Activated CD4-positive, CD25-positive, alpha-beta regulatory T cell treated with anti-CD3 and anti-CD28 coated beads, Interleukin-2, amount 50 U/mL, for 24 hours (primary cell): Measurements from ENCODE around the gene NR1I2.

Experiments used
- ATAC-seq, 2 donors: fragments of 150-1000 bp; cut with Tn5 transposase; one replicate each; pipeline ENCODE4 v1.10.0; 2021; ENCODE audit warnings: mild to moderate bottlenecking in 1 of 2, moderate library complexity in 1 of 2

NR1I2 gene

DNA sequence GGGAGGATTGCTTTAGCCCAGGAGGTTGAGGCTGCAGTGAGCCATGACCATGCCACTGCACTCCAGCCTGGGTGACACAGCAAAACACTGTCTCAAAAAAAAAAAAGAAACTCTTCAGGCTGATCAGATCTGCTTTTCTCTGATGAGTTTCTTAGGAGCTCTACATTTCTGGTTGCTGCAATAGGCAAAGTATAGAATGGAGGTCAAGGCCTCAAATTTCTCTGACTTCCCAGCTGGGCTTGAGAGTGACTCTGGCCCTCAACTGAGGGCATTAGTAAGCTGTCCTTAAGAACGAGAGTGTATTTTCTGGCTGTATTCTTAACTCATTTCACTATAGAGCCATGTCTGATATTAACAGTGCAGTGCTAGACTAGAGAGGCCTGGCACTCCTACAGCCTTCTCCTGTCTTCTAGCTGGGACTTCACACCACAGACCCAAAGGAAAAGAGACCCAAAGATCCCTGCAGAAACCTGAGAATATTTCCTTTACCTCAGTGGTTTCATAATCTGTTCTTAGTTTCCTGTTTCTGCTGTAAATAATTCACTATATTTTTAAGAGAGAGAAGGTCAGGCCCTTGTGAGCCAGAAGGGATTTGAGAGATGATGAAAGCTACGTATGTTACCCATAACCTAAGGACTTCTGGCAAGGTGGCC, 2.0 kb upstream of the NR1I2 start:
- no peak for ATAC-seq

DNA sequence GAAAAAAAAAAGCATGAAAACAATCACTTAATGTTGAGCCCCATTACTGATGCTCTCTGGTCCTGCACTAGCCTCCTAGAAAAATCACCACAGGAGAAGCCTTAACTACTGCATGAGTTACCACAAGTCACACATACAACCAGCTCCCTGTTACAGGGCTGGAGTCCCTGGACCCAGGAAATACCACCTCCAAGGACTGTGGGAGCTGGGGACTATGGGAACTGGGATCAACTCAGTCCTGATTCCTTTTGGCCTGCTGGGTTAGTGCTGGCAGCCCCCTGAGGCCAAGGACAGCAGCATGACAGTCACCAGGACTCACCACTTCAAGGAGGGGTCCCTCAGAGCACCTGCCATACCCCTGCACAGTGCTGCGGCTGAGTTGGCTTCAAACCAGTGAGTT, 559 bp downstream of the NR1I2 start:
- ATAC-seq: no peak

DNA sequence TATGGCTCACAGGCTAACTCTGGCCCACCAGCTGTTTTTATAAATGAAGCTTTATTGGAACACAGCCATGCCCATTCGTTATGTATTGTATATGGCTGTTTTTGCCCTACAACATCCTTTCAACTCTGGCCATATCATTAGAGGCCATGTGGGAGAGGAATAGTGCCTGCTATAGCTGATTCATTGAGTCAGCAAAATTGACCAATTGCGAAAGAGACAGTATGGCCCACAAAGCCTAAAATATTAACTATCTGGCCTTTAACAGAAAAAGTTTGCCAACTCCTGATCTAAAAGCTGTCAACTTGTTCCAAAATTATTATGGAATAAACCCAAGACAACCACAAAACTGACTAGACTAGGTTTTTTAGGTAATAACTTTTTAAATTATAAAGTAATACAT, 1.4 kb downstream of the NR1I2 start:
- no peak for ATAC-seq

DNA sequence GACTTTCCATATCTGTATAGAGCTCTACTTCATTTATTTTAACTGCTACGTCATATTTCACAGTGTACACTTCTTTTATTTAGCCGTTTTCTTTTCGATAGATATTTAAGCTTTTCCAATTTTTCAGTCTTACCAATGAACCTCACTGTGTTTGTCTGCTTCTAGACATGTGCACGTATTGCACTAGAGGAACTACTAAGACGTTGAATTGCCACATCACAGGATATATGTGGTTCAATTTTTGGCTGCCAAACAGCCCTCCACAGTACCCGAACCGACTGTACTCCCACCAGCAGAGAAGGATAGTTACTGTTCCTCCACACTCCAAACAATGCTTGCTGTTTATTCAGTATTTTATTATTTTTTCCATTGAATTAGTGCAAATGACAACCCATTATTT, 2.0 kb downstream of the NR1I2 start:
- no peak for ATAC-seq

DNA sequence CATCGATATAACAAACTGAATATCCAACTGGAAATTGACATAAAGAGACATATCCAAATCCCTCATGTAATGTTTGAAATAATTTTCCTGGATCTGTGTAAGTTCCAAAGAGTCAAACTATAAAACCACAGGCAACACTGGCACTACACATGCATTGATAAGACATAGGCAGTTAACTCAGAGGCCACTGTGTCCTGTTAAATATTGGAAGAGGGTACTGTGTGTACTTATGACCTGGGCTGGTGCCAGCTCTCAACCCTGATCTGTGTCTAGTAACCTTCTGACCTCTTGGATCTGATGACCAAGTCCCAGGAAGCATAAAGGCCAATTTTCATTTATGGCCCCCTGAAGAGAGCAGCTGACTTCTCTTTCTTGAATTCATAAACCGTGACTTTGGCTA, 4.5 kb downstream of the NR1I2 start:
- no peak for ATAC-seq

DNA sequence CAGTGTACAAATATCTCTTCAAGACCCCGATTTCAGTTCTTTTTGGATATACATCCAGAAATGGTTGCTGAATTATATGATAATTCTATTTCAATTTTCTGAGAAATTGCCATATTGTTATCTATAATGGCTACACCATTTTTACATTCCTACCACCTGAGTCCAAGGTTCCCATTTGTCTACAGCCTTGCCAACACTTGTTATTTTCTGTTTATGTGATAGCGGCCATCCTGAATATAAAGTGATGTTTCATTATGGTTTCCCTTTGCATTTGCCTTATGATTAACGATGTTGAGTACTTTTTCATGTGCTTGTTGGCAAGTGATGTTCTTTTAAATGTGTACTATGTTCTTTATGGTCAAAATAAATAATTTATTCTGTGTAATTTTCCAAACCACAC, 8.5 kb downstream of the NR1I2 start:
- ATAC-seq: no peak

DNA sequence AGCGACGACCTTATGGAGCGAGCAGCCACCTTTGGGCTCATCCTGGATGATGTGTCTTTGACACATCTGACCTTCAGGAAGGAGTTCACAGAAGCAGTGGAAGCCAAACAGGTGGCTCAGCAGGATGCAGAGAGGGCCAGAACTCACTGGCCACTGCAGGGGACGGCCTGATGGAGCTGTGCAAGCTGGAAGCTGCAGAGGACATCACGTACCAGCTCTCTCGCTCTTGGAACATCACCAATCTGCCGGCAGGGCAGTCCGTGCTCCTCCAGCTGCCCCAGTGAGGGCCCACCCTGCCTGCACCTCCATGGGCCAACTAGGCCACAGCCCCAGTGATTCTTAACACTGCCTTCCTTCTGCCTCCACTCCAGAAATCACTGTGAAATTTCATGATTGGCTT, 10.4 kb downstream of the NR1I2 start:
- no peak for ATAC-seq

DNA sequence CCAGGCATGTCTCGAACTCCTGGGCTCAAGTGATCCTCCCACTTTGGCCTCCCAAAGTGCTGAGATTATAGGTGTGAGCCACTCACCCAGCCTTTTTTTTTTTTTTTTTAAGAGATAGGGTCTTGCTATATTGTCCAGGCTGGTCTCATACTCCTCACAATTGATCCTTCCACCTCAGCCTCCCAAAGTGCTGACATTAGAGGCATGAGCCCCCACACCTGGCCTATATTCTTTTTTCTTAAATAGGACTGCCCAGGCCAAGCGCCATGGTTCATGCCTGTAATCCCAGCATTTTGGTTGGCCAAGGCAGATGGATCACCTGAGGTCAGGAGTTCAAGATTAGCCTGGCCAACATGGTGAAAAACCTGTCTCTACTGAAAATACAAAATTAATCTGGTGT, 12.5 kb downstream of the NR1I2 start:
- ATAC-seq: no peak

DNA sequence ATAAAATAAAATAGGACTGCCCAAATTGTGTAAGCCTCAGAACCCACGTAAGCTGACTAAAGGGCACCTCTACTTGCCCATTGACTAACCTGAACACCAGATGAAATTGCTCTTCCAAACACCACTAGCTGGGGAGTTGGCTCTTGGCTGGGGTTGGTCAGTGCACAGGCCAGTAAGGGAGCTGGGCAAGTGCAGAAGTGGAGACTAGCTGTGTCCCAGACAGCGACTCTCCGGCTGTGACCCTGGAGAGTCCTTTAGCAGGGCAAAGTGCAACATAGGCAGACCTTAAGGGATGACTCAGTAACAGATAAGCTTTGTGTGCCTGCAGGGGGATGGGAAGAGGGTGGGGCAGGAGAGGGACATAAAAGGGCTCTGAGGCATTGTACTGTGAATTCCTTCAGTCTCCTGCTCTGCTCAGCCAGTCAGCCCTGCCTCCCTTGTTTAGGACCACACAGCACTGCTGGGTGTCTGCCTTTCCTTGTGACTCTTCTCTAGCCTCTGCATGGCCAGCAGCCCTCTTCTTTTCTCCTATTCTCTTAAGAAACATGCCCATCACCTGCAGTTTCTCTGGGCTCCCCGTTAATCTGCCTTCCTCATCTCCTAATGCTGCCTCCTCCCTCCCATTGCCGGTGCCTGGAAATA, 13.2 kb downstream of the NR1I2 start:
- ATAC-seq: no peak

DNA sequence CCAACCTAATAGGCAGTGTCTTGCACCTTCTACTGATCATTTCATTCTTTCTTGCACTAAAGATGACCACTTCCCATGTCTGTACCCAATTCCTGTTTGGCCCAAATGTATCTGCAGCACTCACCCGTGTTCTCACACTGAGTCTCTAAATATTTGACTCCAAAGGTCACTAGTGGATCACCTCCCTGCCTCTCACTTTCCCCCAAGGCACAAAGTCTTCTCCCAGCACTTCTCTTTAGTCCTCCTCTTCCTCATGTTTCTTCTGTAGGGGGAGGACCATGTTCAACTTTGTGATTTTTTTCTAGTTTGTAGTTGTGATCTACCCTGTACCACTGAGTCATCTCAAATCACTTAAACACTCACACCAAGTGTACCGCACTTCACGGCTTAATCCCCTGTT, 13.9 kb downstream of the NR1I2 start:
- ATAC-seq: no peak

DNA sequence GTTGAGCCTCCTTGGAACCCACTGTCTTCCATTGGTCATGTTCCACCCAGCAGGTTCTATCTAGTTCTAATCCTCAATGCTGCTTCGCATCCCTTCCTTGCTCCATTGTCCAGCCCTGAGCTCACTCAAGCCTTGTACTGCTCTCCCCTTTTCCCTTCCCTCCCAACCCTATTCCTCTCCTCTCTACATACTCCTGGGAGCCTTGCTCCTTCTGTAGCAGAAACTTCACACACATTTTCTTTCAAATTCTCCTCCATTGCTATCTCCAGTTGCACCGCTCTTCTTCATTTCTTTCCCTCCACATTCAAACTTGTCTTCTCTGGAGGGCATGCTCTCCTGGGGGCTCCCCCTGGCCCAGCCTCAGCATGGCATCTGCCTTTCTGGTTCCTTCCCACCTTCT, 14.5 kb downstream of the NR1I2 start:
- ATAC-seq: no peak

DNA sequence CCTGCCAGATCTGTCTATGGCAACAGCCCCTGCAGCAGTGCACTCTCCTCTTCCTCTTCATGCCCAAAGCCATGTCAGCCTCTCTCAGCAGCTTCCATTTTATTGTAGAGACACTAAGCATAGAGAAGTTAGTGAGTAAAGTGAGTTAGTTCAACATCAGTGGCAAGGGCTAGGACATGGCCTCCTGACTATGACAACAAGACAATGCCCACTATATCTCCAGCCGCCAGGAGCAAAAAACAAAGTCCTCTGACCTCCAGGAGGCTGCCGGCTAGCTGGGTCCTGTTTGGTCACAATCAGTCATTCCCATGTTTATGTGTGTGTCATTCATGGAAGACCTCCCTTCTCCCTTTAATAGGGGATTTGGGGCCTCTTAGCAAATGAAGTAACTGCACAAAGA, 14.9 kb downstream of the NR1I2 start:
- no peak for ATAC-seq

DNA sequence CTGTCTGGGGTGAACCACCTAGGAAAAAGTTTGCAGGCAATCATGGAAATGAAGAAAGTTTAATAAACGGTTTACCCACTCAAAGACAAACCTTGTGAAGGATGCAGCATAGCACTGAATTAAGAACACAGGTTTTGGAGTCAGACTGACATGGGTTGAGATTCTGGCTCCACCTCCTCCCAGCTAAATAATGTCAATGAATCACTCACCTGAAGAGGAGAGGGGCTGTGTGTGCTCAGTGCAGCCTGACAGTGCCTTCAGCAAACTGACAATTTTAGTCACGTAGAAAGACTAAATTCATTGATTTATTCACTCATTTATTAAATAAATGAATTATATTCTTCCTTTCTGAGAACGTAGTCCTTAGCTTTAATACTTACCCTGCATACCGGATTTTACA, 18.9 kb downstream of the NR1I2 start:
- no peak for ATAC-seq

DNA sequence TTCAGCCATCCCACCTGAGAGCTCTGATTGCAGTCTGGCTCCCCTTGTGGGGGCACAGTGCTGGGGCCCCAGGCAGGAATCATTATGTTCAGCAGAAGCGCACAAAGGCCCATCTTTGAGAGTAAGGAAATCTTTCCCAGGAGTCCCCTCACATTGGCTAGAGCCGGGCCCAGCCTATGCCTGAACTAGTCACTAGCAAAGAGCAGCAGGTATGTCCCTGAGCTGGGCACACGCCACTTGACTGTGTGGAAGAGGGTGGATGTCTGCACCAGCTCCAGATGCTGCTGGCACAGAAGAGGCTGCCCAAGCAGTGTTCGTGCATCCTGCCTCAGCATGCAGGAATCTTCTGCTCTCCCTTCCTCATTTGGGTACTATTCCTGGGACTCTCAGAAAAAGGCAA, 26.3 kb downstream of the NR1I2 start:
- ATAC-seq: no peak

DNA sequence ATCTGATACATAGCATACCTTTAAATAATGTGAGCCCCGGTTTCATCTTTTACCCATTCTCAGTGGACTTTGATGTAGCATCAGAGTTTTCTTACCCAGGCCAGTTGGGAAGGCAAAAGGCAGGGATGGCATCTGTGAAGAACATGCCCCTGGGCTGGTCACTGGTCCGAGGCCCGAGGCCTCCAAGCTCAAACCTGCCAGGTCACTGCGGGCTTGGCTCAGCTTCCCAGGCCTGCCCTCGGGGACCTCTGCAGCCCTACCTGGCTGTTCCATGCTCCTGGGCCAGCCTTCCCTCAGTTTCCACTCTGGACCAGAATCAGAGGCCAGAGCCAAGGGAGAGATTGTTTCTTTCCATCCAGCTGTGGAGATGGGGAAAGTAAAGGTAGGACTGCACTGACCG, 26.9 kb downstream of the NR1I2 start:
- ATAC-seq: no peak

DNA sequence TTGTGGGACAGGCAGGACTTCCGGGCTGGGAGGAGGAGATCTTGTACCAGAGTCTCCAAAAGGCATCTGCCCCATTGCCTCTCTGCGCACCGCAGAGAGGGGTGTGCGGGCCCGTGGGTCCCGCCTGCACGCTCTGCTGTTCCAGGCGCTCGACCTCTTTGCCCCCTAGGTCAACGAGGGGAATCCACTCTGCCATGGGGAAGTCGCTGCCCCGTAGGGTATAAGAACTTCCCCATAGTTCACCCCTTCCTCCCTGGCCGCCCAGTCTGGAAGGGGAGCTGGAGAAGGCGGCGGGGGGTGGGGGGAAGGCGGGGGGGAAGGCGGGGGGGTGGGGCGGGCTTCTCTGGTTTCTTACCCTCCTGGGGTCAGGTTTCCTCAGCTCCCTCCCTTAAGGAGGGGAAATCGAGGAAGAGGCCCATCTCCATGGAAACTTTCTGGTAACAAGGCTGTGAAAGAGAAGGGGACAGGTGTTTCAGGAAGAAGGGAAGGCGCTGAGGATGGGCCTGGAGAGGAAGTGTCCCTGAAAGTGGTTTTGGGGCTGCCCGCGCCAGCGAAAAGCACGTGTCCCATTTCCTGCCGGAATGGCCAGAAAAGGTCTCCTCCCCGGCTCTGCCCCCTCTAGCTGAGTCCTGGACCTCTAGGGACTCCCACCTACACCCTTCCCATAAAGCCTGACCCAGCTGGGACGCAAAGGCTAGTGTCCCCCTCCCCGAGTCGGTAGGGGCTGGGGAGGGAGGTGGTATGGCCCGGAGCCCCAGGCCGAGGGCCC, 27.5 kb downstream of the NR1I2 start:
- no peak for ATAC-seq

DNA sequence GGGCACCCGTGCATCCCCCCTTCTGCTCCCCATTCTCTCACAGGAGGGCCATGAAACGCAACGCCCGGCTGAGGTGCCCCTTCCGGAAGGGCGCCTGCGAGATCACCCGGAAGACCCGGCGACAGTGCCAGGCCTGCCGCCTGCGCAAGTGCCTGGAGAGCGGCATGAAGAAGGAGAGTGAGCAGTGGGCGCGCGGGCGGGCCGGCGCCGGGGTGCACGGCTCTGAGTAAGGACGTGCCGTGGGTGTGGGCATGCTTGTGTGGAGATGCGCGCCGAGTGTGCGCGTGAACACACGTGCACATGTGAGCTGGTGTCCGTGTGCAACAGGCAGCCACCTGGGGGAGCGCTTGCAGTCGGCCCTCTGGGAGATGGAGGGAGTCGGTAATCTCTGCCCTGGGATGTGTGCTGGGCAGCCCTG, 28.1 kb downstream of the NR1I2 start:
- peak; percentile 86 to 88 for ATAC-seq

DNA sequence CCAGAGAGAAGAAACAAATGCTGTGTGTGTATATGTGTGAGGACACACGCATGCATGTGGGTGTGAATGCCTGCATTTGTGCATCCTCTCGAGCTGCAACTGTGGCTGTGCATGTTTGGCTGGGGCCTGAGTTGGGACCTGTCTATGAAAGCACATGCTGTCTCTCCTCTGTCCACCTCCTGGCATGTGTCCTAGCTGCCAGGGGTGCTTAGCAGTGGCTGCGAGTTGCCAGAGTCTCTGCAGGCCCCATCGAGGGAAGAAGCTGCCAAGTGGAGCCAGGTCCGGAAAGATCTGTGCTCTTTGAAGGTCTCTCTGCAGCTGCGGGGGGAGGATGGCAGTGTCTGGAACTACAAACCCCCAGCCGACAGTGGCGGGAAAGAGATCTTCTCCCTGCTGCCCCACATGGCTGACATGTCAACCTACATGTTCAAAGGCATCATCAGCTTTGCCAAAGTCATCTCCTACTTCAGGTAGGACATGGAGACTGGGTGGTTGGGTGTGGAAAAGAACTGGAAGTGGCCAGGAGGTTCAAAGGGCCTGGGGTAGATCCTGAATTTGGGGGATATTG, 30.7 kb downstream of the NR1I2 start:
- no peak for ATAC-seq

DNA sequence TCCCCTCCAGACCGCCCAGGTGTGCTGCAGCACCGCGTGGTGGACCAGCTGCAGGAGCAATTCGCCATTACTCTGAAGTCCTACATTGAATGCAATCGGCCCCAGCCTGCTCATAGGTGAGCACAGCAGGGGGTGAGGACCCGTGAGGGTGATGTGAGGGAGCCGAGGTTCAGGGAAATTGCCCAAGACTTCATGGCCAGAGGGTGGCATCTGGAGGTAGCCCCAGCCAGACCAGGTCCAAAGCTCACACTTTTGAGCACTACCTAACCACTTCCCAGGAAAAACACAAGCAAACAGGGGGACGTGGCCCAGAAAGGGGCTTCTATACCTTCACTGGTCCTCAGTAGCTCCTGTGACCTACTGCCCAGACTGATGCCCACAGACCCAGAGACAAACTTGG, 33.8 kb downstream of the NR1I2 start:
- no peak for ATAC-seq

DNA sequence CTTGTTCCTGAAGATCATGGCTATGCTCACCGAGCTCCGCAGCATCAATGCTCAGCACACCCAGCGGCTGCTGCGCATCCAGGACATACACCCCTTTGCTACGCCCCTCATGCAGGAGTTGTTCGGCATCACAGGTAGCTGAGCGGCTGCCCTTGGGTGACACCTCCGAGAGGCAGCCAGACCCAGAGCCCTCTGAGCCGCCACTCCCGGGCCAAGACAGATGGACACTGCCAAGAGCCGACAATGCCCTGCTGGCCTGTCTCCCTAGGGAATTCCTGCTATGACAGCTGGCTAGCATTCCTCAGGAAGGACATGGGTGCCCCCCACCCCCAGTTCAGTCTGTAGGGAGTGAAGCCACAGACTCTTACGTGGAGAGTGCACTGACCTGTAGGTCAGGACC, 35.2 kb downstream of the NR1I2 start:
- no peak for ATAC-seq

DNA sequence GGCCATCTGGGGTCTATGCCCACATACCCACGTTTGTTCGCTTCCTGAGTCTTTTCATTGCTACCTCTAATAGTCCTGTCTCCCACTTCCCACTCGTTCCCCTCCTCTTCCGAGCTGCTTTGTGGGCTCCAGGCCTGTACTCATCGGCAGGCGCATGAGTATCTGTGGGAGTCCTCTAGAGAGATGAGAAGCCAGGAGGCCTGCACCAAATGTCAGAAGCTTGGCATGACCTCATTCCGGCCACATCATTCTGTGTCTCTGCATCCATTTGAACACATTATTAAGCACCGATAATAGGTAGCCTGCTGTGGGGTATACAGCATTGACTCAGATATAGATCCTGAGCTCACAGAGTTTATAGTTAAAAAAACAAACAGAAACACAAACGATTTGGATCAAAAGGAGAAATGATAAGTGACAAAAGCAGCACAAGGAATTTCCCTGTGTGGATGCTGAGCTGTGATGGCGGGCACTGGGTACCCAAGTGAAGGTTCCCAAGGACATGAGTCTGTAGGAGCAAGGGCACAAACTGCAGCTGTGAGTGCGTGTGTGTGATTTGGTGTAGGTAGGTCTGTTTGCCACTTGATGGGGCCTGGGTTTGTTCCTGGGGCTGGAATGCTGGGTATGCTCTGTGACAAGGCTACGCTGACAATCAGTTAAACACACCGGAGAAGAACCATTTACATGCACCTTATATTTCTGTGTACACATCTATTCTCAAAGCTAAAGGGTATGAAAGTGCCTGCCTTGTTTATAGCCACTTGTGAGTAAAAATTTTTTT, 35.9 kb downstream of the NR1I2 start:
- ATAC-seq: no peak

DNA sequence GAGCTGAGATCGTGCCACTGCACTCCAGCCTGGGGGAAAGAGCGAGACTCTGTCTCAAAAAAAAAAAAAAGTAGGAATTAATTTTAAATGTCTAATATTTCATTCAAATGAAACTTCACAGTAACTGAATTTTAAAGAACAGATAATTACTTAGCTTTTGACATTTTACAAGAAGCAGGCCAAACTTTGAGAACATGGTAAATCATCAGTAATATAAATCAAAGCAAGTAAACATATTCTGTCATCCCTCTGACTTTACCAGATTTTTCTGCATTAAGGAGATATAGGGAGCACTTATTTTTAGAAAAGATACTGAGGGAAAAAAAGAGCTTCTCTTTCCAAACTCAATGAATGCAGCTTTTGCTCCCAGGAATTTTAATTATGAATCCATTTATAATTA, 37.0 kb downstream of the NR1I2 start:
- no peak for ATAC-seq

DNA sequence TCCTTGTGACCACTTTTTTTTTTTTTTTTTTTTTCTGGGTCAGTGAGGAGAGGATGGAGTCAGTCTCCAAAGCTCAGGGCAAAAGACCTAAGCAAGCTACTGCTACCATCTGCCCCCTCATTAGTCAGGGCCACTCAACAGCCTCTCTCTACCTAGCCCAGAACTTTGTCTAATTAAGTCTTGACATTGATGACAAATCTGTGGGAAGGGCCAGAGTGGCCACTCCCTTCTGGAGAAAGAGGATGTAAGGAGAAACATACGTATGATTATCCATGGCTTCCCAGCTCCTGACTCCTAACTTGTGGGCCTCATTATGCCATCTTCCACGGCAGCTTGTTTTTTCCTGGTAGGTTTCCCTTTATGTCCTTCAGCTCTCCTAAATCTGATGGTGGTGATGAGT, 37.9 kb downstream of the NR1I2 start:
- no peak for ATAC-seq
